Neutrophil (primary cell): ENCODE measurements around the gene PPP3R1.

Source experiments
- H3K27ac ChIP-seq: fragments of 200-600 bp; sonication (generic); 2 replicates; pipeline ENCODE4 v1.5.1; 2016; ENCODE audit warnings: mild to moderate bottlenecking, moderate library complexity
- H3K27me3 ChIP-seq: fragments of 200-600 bp; sonication (generic); 2 replicates; pipeline ENCODE4 v1.6.0; 2016; ENCODE audit warnings: mild to moderate bottlenecking
- H3K36me3 ChIP-seq: fragments of 200-600 bp; sonication (generic); 2 replicates; pipeline ENCODE4 v1.5.1; 2017
- H3K4me1 ChIP-seq, 2 experiments: fragments of 200-600 bp in 1 of 2; sonication (generic) in 1 of 2; 1 replicate in 1 of 2; 2 replicates in 1 of 2; pipeline versions ENCODE4 v1.5.1 to v1.6.1; 2013 to 2016; ENCODE audit warnings: low read depth in 1 of 2, low read length in 1 of 2, mild to moderate bottlenecking in 1 of 2, moderate library complexity in 1 of 2; ENCODE audit not compliant: control insufficient read depth in 1 of 2, insufficient read depth in 1 of 2
- H3K4me3 ChIP-seq, 2 experiments: fragments of 200-600 bp in 1 of 2; sonication (generic) in 1 of 2; 1 replicate in 1 of 2; 2 replicates in 1 of 2; pipeline ENCODE4 v1.5.1; 2013 to 2016; ENCODE audit warnings: low read depth in 1 of 2, low read length in 1 of 2, mild to moderate bottlenecking in 1 of 2, moderate library complexity in 1 of 2
- H3K9me3 ChIP-seq: fragments of 200-600 bp; sonication (generic); 2 replicates; pipeline ENCODE4 v1.5.1; 2016
- TF ChIP-seq, protein P1 (sequence below): fragments of 200-600 bp; sonication (generic); IDR thresholded peaks from 2 replicates; pipeline ENCODE4 v1.5.1; 2016; ENCODE audit warnings: antibody characterized with exemption

Gene PPP3R1

DNA sequence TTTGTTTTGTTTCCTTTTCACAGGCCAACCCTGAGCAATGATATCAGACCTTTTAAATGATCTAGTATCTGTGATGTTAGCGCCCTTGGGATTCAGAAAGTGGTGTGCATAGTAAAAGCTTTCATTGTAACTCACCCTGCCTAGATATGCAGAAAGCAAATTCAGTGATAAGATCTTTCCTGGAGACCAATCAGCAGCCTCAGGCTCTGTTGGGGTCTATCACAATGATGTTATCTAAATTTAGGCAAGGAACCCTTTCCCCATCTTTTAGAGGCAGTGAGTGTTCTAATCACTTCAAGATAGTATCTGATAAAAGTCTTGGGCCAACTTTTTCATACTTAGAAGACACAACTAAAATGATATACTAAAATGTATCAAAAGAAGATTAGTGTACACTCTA lies 118.2 kb downstream of the PPP3R1 start:
- peaks cover 25 to 32% of the 10 kb centered on the region in 2 experiments for H3K4me1 ChIP-seq
- H3K9me3 ChIP-seq: no peaks in the 10 kb centered on the region
- TF ChIP-seq, protein P1, sequence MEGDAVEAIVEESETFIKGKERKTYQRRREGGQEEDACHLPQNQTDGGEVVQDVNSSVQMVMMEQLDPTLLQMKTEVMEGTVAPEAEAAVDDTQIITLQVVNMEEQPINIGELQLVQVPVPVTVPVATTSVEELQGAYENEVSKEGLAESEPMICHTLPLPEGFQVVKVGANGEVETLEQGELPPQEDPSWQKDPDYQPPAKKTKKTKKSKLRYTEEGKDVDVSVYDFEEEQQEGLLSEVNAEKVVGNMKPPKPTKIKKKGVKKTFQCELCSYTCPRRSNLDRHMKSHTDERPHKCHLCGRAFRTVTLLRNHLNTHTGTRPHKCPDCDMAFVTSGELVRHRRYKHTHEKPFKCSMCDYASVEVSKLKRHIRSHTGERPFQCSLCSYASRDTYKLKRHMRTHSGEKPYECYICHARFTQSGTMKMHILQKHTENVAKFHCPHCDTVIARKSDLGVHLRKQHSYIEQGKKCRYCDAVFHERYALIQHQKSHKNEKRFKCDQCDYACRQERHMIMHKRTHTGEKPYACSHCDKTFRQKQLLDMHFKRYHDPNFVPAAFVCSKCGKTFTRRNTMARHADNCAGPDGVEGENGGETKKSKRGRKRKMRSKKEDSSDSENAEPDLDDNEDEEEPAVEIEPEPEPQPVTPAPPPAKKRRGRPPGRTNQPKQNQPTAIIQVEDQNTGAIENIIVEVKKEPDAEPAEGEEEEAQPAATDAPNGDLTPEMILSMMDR: no peak
- no peaks in the 10 kb centered on the region for H3K36me3 ChIP-seq
- no peak overlapping the region for H3K27ac ChIP-seq
- H3K4me3 ChIP-seq: no peak overlapping the region
- no peaks in the 10 kb centered on the region for H3K27me3 ChIP-seq
